ENCODE results near the gene SART1. TPM values are rescaled to one million over a fixed set of nuclear protein-coding genes. Genes with fewer than 3 reads are reported as not detected.
"Not testable (repeated sequence)": the region's sequence is repeated elsewhere in the genome, so short reads cannot be mapped to it uniquely, and the experiment has no call there.

Gene SART1
- total RNA-seq, 1 donor from 2014 or later, result 28.8 TPM

GRCh38 chr11:66006891-66007176 is 45.3 kb downstream of the SART1 start:
- no peak overlapping the region for H3K4me3 ChIP-seq (ENCODE audit: low read depth, low read length)
- no peak for DNase-seq (ENCODE audit: low read depth)
- TF ChIP-seq, protein P1, sequence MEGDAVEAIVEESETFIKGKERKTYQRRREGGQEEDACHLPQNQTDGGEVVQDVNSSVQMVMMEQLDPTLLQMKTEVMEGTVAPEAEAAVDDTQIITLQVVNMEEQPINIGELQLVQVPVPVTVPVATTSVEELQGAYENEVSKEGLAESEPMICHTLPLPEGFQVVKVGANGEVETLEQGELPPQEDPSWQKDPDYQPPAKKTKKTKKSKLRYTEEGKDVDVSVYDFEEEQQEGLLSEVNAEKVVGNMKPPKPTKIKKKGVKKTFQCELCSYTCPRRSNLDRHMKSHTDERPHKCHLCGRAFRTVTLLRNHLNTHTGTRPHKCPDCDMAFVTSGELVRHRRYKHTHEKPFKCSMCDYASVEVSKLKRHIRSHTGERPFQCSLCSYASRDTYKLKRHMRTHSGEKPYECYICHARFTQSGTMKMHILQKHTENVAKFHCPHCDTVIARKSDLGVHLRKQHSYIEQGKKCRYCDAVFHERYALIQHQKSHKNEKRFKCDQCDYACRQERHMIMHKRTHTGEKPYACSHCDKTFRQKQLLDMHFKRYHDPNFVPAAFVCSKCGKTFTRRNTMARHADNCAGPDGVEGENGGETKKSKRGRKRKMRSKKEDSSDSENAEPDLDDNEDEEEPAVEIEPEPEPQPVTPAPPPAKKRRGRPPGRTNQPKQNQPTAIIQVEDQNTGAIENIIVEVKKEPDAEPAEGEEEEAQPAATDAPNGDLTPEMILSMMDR (conservative IDR thresholded peaks at IDR 0.05; ENCODE audit: low read depth, low read length), result no peak

DNA sequence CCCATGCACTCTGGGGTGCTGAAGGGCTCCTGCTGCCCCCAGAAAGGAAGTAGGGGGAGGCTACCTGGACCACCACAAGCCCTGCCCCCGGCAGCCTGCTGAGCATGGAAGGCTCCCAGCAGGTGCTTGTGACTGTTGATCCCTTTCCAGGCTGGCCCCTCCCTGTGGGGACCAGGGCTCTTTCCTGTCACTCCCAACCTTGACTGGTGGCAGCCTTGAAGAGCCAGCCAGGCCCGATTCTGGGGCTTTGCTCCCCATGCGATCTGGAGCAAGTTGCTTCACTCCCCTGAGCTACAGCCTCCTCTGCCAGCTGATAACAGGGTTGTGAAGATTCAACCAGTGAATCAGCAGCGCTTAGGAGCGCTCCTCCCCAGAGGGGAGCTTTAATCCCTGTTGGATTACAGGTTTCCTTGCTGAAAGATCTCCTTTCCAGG is 45.7 kb downstream of the SART1 start:
- no peak for DNase-seq (ENCODE audit: low read depth)
- TF ChIP-seq, protein P1 (conservative IDR thresholded peaks at IDR 0.05; ENCODE audit: low read depth, low read length), result no peak
- no peak overlapping the region for H3K4me3 ChIP-seq (ENCODE audit: low read depth, low read length)

DNA sequence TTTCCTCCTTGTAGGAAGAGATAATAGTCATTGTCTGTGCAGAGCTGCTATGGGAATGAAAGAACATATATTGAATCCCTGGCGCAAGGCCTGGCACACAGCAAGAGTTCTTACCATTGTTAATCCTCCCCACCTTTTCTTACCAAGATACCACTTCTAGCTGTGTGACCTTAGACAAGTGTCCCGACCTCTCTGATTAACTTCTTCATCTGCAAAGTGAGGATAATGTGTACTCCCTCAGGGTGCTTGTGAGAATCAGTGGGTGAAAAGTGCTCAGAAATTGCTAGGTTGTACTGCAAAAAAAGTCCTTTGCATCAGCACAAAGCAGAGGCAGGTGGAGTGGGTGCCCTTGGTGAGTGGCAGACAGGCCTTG is 46.5 kb downstream of the SART1 start:
- no peak overlapping the region for H3K4me3 ChIP-seq (ENCODE audit: low read depth, low read length)
- TF ChIP-seq, protein P1 (conservative IDR thresholded peaks at IDR 0.05; ENCODE audit: low read depth, low read length), result no peak
- DNase-seq (ENCODE audit: low read depth), result no peak

DNA sequence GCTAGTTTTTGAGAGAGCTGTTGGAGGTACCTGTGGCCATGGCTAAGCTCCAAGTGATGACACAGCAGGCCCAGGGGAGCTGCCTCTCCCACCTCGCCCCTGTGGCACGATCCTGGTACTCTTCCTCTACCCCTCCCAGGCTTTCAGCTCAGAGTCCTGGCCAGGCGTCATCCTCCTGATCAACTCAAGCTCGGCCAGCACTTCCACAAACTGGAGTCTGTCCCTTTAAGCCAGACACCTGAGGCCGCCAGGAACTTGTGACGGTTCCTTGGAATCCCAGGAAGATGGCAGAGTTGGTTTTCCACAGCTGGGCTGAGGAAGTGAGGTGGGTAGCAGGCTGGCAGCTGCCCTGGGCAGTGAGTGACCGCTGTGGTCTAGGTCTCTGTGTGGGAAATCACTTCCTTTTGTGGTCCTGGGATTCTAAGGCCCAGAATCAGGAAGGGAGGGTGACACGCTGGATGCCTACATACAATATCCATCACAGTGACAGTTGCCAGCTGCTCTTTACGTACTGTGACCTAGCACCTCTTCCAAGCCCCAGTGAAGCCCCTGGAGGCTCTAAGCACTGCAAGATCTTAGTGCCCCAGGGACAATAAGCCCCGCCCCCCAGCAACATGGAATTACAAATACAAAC is 47.1 kb downstream of the SART1 start:
- DNase-seq (ENCODE audit: low read depth), result no peak
- H3K4me3 ChIP-seq (ENCODE audit: low read depth, low read length), result no peak overlapping the region
- TF ChIP-seq, protein P1 (conservative IDR thresholded peaks at IDR 0.05; ENCODE audit: low read depth, low read length), result no peak

DNA sequence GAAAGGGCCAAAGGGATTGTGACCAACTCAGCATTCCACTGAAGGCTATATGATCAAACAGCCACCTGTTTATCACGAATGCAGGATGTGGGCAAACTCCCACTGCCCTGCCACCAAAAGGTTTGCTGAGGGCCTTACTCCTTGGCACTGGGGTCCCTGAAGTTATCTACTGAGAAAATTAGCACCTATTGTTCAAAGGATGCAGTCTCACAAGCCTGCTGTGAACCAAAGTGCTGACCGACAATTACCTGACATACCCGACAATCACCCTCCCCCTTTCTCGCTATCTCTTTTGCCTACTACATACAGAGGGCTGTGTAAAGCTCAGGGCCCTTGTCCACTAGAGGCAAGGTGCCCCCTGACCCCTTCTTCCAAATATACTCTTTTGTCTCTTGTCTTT is 48.5 kb downstream of the SART1 start:
- not testable (repeated sequence) for DNase-seq (ENCODE audit: low read depth); H3K4me3 ChIP-seq (ENCODE audit: low read depth, low read length)

DNA sequence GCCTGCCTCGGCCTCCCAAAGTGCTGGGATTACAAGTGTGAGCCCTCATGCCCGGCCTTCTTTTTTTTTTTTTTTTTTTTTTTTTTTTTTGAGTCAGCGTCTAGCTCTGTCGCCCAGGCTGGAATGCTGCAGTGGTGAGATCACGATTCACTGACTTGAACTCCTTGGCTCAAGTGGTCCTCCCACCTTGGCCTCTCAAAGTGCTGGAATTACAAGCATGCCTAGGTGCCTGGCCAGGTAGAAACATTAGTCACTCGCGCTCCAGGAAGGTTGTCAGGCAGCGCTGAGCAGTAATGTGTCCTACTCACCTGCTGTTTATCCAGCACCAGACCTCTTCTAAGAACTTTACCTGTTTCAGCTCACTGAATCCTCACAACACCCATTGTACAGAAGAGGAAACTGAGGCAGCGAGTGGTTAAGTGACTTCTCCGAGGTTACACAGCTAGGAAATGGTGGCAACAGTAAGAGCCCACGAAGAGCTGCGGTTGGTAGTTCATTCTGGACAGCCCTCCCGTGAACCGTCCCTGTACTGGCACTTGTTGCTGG is 49.8 kb downstream of the SART1 start:
- TF ChIP-seq, protein P1 (conservative IDR thresholded peaks at IDR 0.05; ENCODE audit: low read depth, low read length), result no peak
- DNase-seq (ENCODE audit: low read depth), result peak; percentile 69

GRCh38 chr11:66011785-66012303 is 50.3 kb downstream of the SART1 start, which contains the start of gene CST6:
TSS of gene CST6 (plus strand) at chr11:66012008. CDS start at chr11:66012045, 37 bp downstream.
- DNase-seq (ENCODE audit: low read depth), result no peak
- H3K4me3 ChIP-seq (ENCODE audit: low read depth, low read length), result no peak within 1 kb of the TSS
- TF ChIP-seq, protein P1 (conservative IDR thresholded peaks at IDR 0.05; ENCODE audit: low read depth, low read length), result no peak

More for the DNA sequence above, 49.8 kb downstream of the SART1 start:
- no peak overlapping the region for H3K4me3 ChIP-seq (ENCODE audit: low read depth, low read length)
